Thoracic aorta (tissue), 2 donors: ENCODE data around the gene USP3. TPM values are rescaled to one million over a fixed set of nuclear protein-coding genes. Genes with fewer than 3 reads are reported as not detected.

Experiments
- ATAC-seq: fragments of 150-250 bp; one replicate; pipeline ENCODE4 v1.8.0; 2017; ENCODE audit warnings: low read depth; ENCODE audit not compliant: insufficient number of reproducible peaks, low FRiP score
- DNase-seq: peaks from one replicate; pipeline ENCODE4 v3.0.0-alpha.2; 2020; ENCODE audit warnings: low spot score
- H3K27ac ChIP-seq, 2 donors: fragments of 200-600 bp; sonication (generic); 1 replicate in 1 of 2; 2 replicates in 1 of 2; pipeline ENCODE4 v1.5.1; 2016; ENCODE audit warnings: mild to moderate bottlenecking in 2 of 2, moderate library complexity in 2 of 2
- H3K27me3 ChIP-seq: fragments of 200-600 bp; sonication (generic); replicated peaks from 2 replicates; pipeline ENCODE4 v1.6.0; 2016; ENCODE audit warnings: mild to moderate bottlenecking; ENCODE audit not compliant: insufficient read depth
- H3K36me3 ChIP-seq: fragments of 200-600 bp; sonication (generic); one replicate; pipeline ENCODE4 v1.5.1; 2016
- H3K4me1 ChIP-seq, 2 donors: fragments of 200-600 bp; sonication (generic); 1 replicate in 1 of 2; 2 replicates in 1 of 2; pipeline versions ENCODE4 v1.5.1 to v1.6.0; 2016; ENCODE audit warnings: low read depth in 2 of 2, mild to moderate bottlenecking in 1 of 2; ENCODE audit not compliant: control insufficient read depth in 1 of 2
- H3K4me3 ChIP-seq: fragments of 200-600 bp; sonication (generic); 2 replicates; pipeline ENCODE4 v1.5.1; 2016; ENCODE audit warnings: mild to moderate bottlenecking
- H3K9me3 ChIP-seq: fragments of 200-600 bp; sonication (generic); 2 replicates; pipeline ENCODE4 v1.5.1; 2016
- CTCF ChIP-seq: fragments of 200-600 bp; sonication (generic); IDR thresholded peaks from one replicate; pipeline ENCODE4 v1.5.1; 2019; ENCODE audit warnings: antibody characterized with exemption
- total RNA-seq, 2 donors: library from RNA; depleted of rRNA; stranded (reverse); fragments of >200 nt; gene quantifications; one replicate each; pipeline versions ENCODE4 v1.1.0 to v1.2.3, GENCODE V29; 2016

USP3 gene
- total RNA-seq, 2 donors from 2014 or later: 37.8 to 54.4 TPM

DNA sequence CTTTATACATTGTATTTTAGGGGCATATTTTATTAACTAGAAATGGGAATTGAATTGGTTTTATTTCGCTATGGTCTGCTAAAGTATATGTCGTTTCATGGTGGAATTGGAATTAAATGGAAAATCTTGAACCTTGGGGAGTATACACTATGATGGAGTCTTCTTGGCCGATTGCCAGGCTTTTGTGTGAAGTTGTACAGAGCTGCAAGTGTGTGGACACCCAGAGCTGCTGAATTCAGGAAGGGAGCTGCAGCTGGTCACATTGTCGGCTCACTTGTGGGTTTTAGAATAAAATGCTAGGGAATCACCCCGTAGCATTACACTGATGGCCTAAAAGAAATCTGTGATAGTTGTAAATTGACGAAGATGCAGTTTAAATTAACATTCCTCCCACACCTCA lies 35.1 kb downstream of the USP3 start:
- Histone ChIP-seq H3K27ac (no peak overlapping the region), H3K4me1 (peaks cover 0 to 5% of the 10 kb centered on the region in 2 donors), H3K27me3 (no peaks in the 10 kb centered on the region), H3K4me3 (no peak overlapping the region), H3K36me3 (peaks cover 10% of the 10 kb centered on the region), H3K9me3 (no peaks in the 10 kb centered on the region)
- ATAC-seq (no peak), DNase-seq (no peak)
- no peak for TF ChIP-seq CTCF

DNA sequence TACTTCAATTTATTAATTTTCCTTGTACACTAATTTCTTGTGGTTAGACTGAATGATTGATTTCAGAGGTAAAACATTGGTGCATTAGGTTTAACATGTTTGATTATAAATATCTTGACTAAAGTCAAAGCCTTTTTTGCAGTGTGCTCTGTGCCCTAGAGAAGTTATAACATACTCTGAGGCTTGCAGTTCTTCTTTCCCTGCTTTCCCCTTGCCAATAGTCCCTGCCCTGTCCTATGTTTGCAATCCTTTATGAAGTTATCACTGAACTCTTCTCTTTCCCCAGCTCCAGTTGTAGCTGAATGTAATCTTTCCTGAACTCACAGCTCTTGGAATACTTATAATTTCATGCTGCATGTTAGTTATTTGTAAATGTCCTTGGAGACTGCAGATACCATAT lies 35.6 kb downstream of the USP3 start:
- H3K36me3 ChIP-seq: peaks cover 10% of the 10 kb centered on the region
- no peaks in the 10 kb centered on the region for H3K27me3 ChIP-seq
- no peak for TF ChIP-seq CTCF
- DNase-seq (no peak), ATAC-seq (no peak)
- H3K27ac ChIP-seq: no peak overlapping the region
- H3K4me3 ChIP-seq: no peak overlapping the region
- H3K4me1 ChIP-seq: peaks cover 0 to 5% of the 10 kb centered on the region in 2 donors
- no peaks in the 10 kb centered on the region for H3K9me3 ChIP-seq

DNA sequence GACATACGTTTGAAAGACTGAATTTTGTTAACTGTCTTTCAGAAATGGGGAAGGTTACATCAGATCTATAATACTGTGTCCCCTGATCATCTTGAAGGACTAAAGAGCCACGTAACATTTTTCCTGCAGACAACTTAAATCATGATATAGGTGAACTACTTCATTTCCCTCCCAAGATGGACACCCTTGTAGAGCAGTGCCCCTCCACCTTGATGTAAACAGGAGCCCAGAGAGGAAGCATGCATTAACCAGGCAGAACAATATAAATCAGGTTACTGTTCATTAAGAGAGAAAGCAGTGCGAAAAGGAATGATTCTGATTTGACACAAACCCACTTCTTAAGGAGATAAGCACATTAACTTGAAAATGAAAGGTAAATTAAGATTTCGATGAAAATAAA lies 36.1 kb downstream of the USP3 start:
- no peak overlapping the region for H3K4me3 ChIP-seq
- no peaks in the 10 kb centered on the region for H3K27me3 ChIP-seq
- peaks cover 0 to 5% of the 10 kb centered on the region in 2 donors for H3K4me1 ChIP-seq
- H3K36me3 ChIP-seq: peaks cover 10% of the 10 kb centered on the region
- no peak overlapping the region for H3K27ac ChIP-seq
- TF ChIP-seq CTCF: no peak
- no peak for DNase-seq
- H3K9me3 ChIP-seq: no peaks in the 10 kb centered on the region
- ATAC-seq: no peak

DNA sequence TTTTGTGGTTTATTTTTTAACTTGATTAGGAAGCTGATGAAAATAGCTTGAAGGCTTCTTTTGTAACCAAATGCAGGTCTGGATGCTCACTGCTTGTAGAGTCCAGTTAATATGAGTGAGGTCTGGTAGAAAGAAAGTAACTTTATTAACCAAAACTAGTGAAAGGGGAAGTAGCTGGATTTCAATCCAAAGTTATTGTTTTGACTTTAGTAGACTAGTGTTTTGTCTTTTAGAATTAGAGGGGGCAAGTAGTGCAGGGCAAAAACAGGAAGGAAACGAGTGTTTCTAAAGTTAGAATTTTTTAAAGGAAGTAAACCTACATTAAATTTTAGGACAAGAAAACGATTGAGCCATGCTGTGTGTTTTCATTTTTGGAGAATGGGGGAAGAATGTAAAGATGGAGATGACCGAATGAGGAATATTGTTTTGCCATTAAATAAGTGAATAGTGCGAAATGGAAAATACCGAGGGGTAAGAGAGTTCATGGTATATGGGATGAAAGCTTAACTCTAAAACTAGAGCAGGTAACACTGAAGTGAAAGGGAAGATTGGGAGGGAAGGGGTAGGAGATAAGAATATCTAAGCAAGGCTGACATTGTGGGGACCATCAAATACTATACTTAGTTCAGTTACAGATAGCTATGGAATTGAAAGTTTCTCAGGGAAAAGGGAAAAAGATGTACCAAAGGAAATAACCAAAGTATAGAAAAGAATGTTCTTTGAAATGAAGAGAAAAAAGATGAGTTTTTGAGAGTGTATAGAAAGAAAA lies 40.0 kb downstream of the USP3 start:
- ATAC-seq (no peak), DNase-seq (no peak)
- Histone ChIP-seq H3K4me3 (no peak overlapping the region), H3K27ac (no peak overlapping the region), H3K9me3 (no peaks in the 10 kb centered on the region), H3K36me3 (no peaks in the 10 kb centered on the region), H3K4me1 (peaks cover 0 to 5% of the 10 kb centered on the region in 2 donors), H3K27me3 (no peaks in the 10 kb centered on the region)
- no peak for TF ChIP-seq CTCF

- H3K36me3 ChIP-seq: no peaks in the 10 kb centered on the region
- H3K4me3 ChIP-seq: no peak overlapping the region
- no peak for DNase-seq
- no peaks in the 10 kb centered on the region for H3K27me3 ChIP-seq
- peaks cover 0 to 5% of the 10 kb centered on the region in 2 donors for H3K4me1 ChIP-seq
- no peak overlapping the region for H3K27ac ChIP-seq
- H3K9me3 ChIP-seq: no peaks in the 10 kb centered on the region
- TF ChIP-seq CTCF: no peak
- ATAC-seq: no peak
These were observed 41.1 kb downstream of the USP3 start for GRCh38 chr15:63545520-63545919.
